GM12878 (cell line): ENCODE data around the gene CHCHD6. TPM values are rescaled to one million over a fixed set of nuclear protein-coding genes. Genes with fewer than 3 reads are reported as not detected.

Experiments
- ATAC-seq: fragments of 200-7000 bp; cut with Tn5 transposase; 3 replicates; pipeline ENCODE4 v1.9.1; 2020; ENCODE audit warnings: mild to moderate bottlenecking, moderate library complexity
- BruUV-seq: library from RNA; stranded (reverse); fragments of 400-500 nt; replicated peaks from 2 replicates; lab custom pipeline; 2021; lab: Mats Ljungman, UMichigan
- CTCF ChIA-PET: fragments of 300-600 bp; sonication (Branson Sonifier 250); formaldehyde crosslinking; extraction: SDS; loops from one replicate; lab custom pipeline; 2021; ENCODE audit warnings: inconsistent platforms; lab: Yijun Ruan, JAX
- POLR2A ChIA-PET: fragments of 350-600 bp; formaldehyde crosslinking; extraction: SDS; loops from one replicate; lab custom pipeline; 2021; ENCODE audit warnings: inconsistent platforms; lab: Charles Lee
- RAD21 ChIA-PET: fragments of 300-600 bp; sonication (Branson Sonifier 250); formaldehyde crosslinking; loops from one replicate; lab custom pipeline; 2023; ENCODE audit warnings: antibody characterized with exemption; ENCODE audit not compliant: unreplicated experiment; lab: Charles Lee
- SMC1A ChIA-PET: fragments of 300-600 bp; sonication (Branson Sonifier 250); formaldehyde crosslinking; loops from one replicate; lab custom pipeline; 2023; ENCODE audit not compliant: unreplicated experiment, uncharacterized antibody; lab: Charles Lee
- DNase-seq: peaks from one replicate; pipeline ENCODE4 v3.0.0-alpha.2; 2011; ENCODE audit warnings: low read depth, low spot score
- FAIRE-seq: peaks from 3 replicates; lab custom pipeline; 2011; peaks lifted over from hg19 to GRCh38; lab: Jason Lieb, UNC
- H2AFZ ChIP-seq: 2 replicates; pipeline ENCODE4 v1.6.0; 2011; ENCODE audit warnings: low read depth, low read length, control low read depth; ENCODE audit not compliant: control insufficient read depth
- H3K27ac ChIP-seq: 2 replicates; pipeline ENCODE4 v1.5.1; 2011; ENCODE audit warnings: control low read depth; ENCODE audit not compliant: control insufficient read depth, insufficient read depth
- H3K27me3 ChIP-seq, 2 experiments: replicated peaks in 1 of 2; 2 replicates each; pipeline versions ENCODE4 v1.6.0 to v1.6.1; 2011; ENCODE audit warnings: low read length in 1 of 2; ENCODE audit not compliant: control insufficient read depth in 2 of 2, insufficient read depth in 2 of 2
- H3K36me3 ChIP-seq, 2 experiments: 2 replicates each; pipeline ENCODE4 v1.5.1; 2011; ENCODE audit warnings: low read length in 1 of 2; ENCODE audit not compliant: control insufficient read depth in 2 of 2, insufficient read depth in 2 of 2
- H3K4me1 ChIP-seq: 2 replicates; pipeline ENCODE4 v1.6.1; 2011; ENCODE audit warnings: mild to moderate bottlenecking, low read length, moderate library complexity, mixed read lengths; ENCODE audit not compliant: control insufficient read depth, insufficient read depth
- H3K4me2 ChIP-seq: 2 replicates; pipeline ENCODE4 v1.6.0; 2011; ENCODE audit warnings: control low read depth; ENCODE audit not compliant: control insufficient read depth, insufficient read depth
- H3K4me3 ChIP-seq: fragments of 200-600 bp; sonication (generic); 2 replicates; pipeline ENCODE4 v1.5.1; 2016
- H3K79me2 ChIP-seq: 2 replicates; pipeline ENCODE4 v1.6.0; 2011; ENCODE audit warnings: low read length; ENCODE audit not compliant: control insufficient read depth, insufficient read depth
- H3K9ac ChIP-seq: 2 replicates; pipeline ENCODE4 v1.8.0; 2011; ENCODE audit warnings: low read length, control low read depth, mixed read lengths; ENCODE audit not compliant: control insufficient read depth, insufficient read depth
- H3K9me3 ChIP-seq: replicated peaks from 3 replicates; pipeline ENCODE4 v1.5.1; 2011; ENCODE audit warnings: mild to moderate bottlenecking, low read length; ENCODE audit not compliant: control insufficient read depth, insufficient read depth
- H4K20me1 ChIP-seq: 2 replicates; pipeline ENCODE4 v1.6.0; 2011; ENCODE audit not compliant: control insufficient read depth, insufficient read depth
- ASH2L ChIP-seq: fragments of 300-600, 200-600 bp; sonication (generic); IDR thresholded peaks from 2 replicates; pipeline ENCODE4 v1.6.1; 2017; ENCODE audit warnings: low read depth, mild to moderate bottlenecking, borderline replicate concordance
- E2F8 ChIP-seq: fragments of 450-650 bp; IDR thresholded peaks from 2 replicates; pipeline ENCODE4 v1.6.1; 2018; ENCODE audit warnings: mild to moderate bottlenecking, low read depth, moderate library complexity; ENCODE audit not compliant: partially characterized antibody
- ELK1 ChIP-seq: IDR thresholded peaks from 2 replicates; pipeline ENCODE4 v1.6.1; 2012; ENCODE audit warnings: low read depth, low read length, improper control_type of control experiment
- HDAC2 ChIP-seq: fragments of 200-600 bp; sonication (generic); IDR thresholded peaks from 2 replicates; pipeline ENCODE4 v1.6.1; 2017
- IKZF2 ChIP-seq, 2 experiments: fragments of 450-650 bp; IDR thresholded peaks; 2 replicates each; pipeline ENCODE4 v1.6.1; 2017; ENCODE audit warnings: mild to moderate bottlenecking in 2 of 2, moderate library complexity in 2 of 2
- PAX5 ChIP-seq: IDR thresholded peaks from 2 replicates; pipeline ENCODE4 v1.6.1; 2011; ENCODE audit warnings: low read depth, low read length, borderline replicate concordance
- REST ChIP-seq: IDR thresholded peaks from 2 replicates; pipeline ENCODE4 v1.6.1; 2012; ENCODE audit warnings: mild to moderate bottlenecking, low read depth, low read length
- SRF ChIP-seq, 2 experiments: IDR thresholded peaks; 2 replicates each; pipeline ENCODE4 v1.6.1; 2011; ENCODE audit warnings: low read depth in 2 of 2, low read length in 2 of 2, mild to moderate bottlenecking in 1 of 2, moderate library complexity in 1 of 2
- TBL1XR1 ChIP-seq: IDR thresholded peaks from 2 replicates; pipeline ENCODE4 v1.6.1; 2012; ENCODE audit warnings: low read depth, low read length, improper control_type of control experiment
- ZNF207 ChIP-seq: fragments of 450-650 bp; IDR thresholded peaks from 2 replicates; pipeline ENCODE4 v1.6.1; 2014; ENCODE audit warnings: antibody characterized with exemption, mild to moderate bottlenecking, borderline replicate concordance
- ZNF217 ChIP-seq: fragments of 450-650 bp; IDR thresholded peaks from 2 replicates; pipeline ENCODE4 v1.6.1; 2017; ENCODE audit warnings: antibody characterized with exemption, mild to moderate bottlenecking
- ZNF274 ChIP-seq: IDR thresholded peaks from one replicate; pipeline ENCODE4 v1.8.0; 2011; ENCODE audit not compliant: insufficient read length, insufficient read depth
- ZNF592 ChIP-seq: fragments of 450-650 bp; IDR thresholded peaks from 2 replicates; pipeline ENCODE4 v1.6.1; 2017; ENCODE audit warnings: mild to moderate bottlenecking, moderate library complexity
- ZZZ3 ChIP-seq: IDR thresholded peaks from 2 replicates; pipeline ENCODE4 v1.6.1; 2011; ENCODE audit warnings: low read depth; ENCODE audit not compliant: control insufficient read depth, insufficient read length
- WGBS: methylation state at CpG from one replicate; pipeline ENCODE4 v1.1.6; 2016; ENCODE audit warnings: low lambda C conversion rate; ENCODE audit not compliant: insufficient replicate concordance, insufficient coverage; ENCODE audit errors: missing lambda C conversion rate; 5-methylcytosine and 5-hydroxymethylcytosine counted together
- in situ Hi-C: fragments of 300-500 bp; cut with MboI; formaldehyde crosslinking; loops from 9 replicates; pipeline ENCODE4 v1.14.3; 2018; ENCODE audit warnings: mixed read lengths
- intact Hi-C: fragments of 100-400 bp; cut with micrococcal nuclease; formaldehyde crosslinking; loops from one replicate; pipeline ENCODE4 v1.14.2; 2022; ENCODE audit not compliant: unreplicated experiment
- polyA plus RNA-seq, 11 experiments: library from polyadenylated mRNA; depleted of rRNA in 4 of 11; unstranded in 6 of 11; stranded (reverse) in 5 of 11; fragments of >200 nt; fragmentation: Nextera tagmentation in 4 of 11; fragmentation: Illumina TruSeq in 1 of 11; extraction: Ambion mirVana in 4 of 11; extraction: Trizol in 1 of 11; gene quantifications; 1 replicate in 1 of 11; 2 replicates in 10 of 11; pipeline versions ENCODE4 v1.2.1 to v1.2.3, GENCODE V29; 2011 to 2016; ENCODE audit warnings: inconsistent platforms in 2 of 11, missing spikeins in 2 of 11, low read depth in 1 of 11
- total RNA-seq, 4 experiments: library from RNA; depleted of rRNA in 3 of 4; stranded (reverse); fragments of >200 nt in 3 of 4; fragmentation: Illumina TruSeq in 1 of 4; extraction: Trizol in 1 of 4; gene quantifications; 2 replicates each; pipeline versions ENCODE4 v1.2.1 to v1.2.3, GENCODE V29; 2013 to 2021

CHCHD6 gene
- total and polyA plus RNA-seq, 10 of the 15 experiments (the other 5 are each of a cell fraction or from before 2014, with no cell fraction given): 2.7 to 16.7 (median 12.3) TPM

- no TSS peak for BruUV-seq
- Histone ChIP-seq H3K36me3 (no peaks in the 10 kb centered on the region), H3K4me3 (no peak overlapping the region), H3K4me1 (no peaks in the 10 kb centered on the region), H2AFZ (no peak overlapping the region), H3K27ac (no peak overlapping the region), H3K9me3 (no peaks in the 10 kb centered on the region; the same call in 2 of the 3 replicates), H3K9ac (no peak overlapping the region), H3K79me2 (no peaks in the 10 kb centered on the region), H4K20me1 (no peaks in the 10 kb centered on the region), H3K4me2 (no peak overlapping the region), H3K27me3 (no peaks in the 10 kb centered on the region; a peak in 1 of 4 replicates)
- ChIA-PET CTCF (no interaction called here), SMC1A (no interaction called here), RAD21 (no interaction called here), POLR2A (no interaction called here)
- intact Hi-C loops (no loop called here), in situ Hi-C loops (no loop called here)
- DNase-seq (no peak), FAIRE-seq (no peak), ATAC-seq (no peak)
- 0% methylated on average over 4 of the region's 4 CpGs for WGBS
- TF ChIP-seq ZNF274 (no peak), ZNF217 (no peak), REST (no peak), ZNF207 (no peak), PAX5 (no peak), TBL1XR1 (no peak), IKZF2 (IDR thresholded peaks at IDR 0.05) (no peak), ZNF592 (no peak), ZZZ3 (no peak), ASH2L (no peak), E2F8 (no peak), HDAC2 (no peak), SRF (IDR thresholded peaks at IDR 0.05; ENCODE audit: low read depth in 2 of 2, low read length in 2 of 2) (no peak), ELK1 (no peak)
These were observed 40.8 kb upstream of the CHCHD6 start for GRCh38 chr3:126663257-126663656.
